Ishikawa (cell line): ENCODE data around the gene ACHE.

Source experiments
- CEBPB ChIP-seq: IDR thresholded peaks from 2 replicates; pipeline ENCODE4 v1.6.1; 2012
- CREB1 ChIP-seq: IDR thresholded peaks from 2 replicates; pipeline ENCODE4 v1.6.1; 2012; ENCODE audit warnings: low read depth
- EGR1 ChIP-seq: IDR thresholded peaks from 2 replicates; pipeline ENCODE4 v1.6.1; 2012
- EP300 ChIP-seq: IDR thresholded peaks from 2 replicates; pipeline ENCODE4 v1.6.1; 2012; ENCODE audit warnings: borderline replicate concordance
- FOXM1 ChIP-seq: IDR thresholded peaks from 2 replicates; pipeline ENCODE4 v1.6.1; 2012; ENCODE audit warnings: low read depth, borderline replicate concordance
- NFIC ChIP-seq: IDR thresholded peaks from 2 replicates; pipeline ENCODE4 v1.6.1; 2012
- RAD21 ChIP-seq: IDR thresholded peaks from 2 replicates; pipeline ENCODE4 v1.6.1; 2012; ENCODE audit warnings: low read depth
- TAF1 ChIP-seq: IDR thresholded peaks from 2 replicates; pipeline ENCODE4 v1.6.1; 2012; ENCODE audit warnings: low read depth, mild to moderate bottlenecking
- TCF12 ChIP-seq: IDR thresholded peaks from 2 replicates; pipeline ENCODE4 v1.6.1; 2012; ENCODE audit warnings: low read depth
- TEAD4 ChIP-seq: IDR thresholded peaks from 2 replicates; pipeline ENCODE4 v1.6.1; 2012
- USF1 ChIP-seq: IDR thresholded peaks from 2 replicates; pipeline ENCODE4 v1.6.1; 2012
- YY1 ChIP-seq: IDR thresholded peaks from 2 replicates; pipeline ENCODE4 v1.6.1; 2012; ENCODE audit warnings: low read depth
- ZBTB7A ChIP-seq: IDR thresholded peaks from 2 replicates; pipeline ENCODE4 v1.6.1; 2012; ENCODE audit warnings: low read depth
- TF ChIP-seq, protein P1 (sequence below): IDR thresholded peaks from 2 replicates; pipeline ENCODE4 v1.6.1; 2012; ENCODE audit warnings: low read depth, mild to moderate bottlenecking
- TF ChIP-seq, protein P2 (sequence below): IDR thresholded peaks from 2 replicates; pipeline ENCODE4 v1.6.1; 2012

Gene ACHE

DNA sequence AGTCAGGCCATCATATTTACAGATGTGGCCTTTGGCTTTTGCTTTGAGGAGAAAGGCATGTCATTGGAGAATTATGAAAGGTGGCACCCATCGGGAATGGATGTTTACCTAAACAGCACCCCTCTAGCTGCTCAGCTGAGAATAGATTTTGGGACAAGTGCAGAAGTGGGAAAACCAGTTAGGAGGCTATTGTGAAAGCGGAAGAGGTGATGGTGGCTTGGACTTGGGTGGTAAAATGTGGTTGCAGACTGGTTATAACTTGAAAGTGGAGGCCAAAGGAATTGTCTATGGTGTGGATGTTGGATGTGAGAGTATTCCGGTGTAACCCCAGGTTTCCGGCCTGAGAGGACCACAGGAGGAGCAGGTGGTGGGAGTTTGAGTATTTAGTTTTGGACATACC, 48.3 kb downstream of the ACHE start:
- TF ChIP-seq CEBPB (no peak), ZBTB7A (no peak), NFIC (no peak), FOXM1 (no peak), EGR1 (no peak), RAD21 (no peak)
- TF ChIP-seq, protein P1, sequence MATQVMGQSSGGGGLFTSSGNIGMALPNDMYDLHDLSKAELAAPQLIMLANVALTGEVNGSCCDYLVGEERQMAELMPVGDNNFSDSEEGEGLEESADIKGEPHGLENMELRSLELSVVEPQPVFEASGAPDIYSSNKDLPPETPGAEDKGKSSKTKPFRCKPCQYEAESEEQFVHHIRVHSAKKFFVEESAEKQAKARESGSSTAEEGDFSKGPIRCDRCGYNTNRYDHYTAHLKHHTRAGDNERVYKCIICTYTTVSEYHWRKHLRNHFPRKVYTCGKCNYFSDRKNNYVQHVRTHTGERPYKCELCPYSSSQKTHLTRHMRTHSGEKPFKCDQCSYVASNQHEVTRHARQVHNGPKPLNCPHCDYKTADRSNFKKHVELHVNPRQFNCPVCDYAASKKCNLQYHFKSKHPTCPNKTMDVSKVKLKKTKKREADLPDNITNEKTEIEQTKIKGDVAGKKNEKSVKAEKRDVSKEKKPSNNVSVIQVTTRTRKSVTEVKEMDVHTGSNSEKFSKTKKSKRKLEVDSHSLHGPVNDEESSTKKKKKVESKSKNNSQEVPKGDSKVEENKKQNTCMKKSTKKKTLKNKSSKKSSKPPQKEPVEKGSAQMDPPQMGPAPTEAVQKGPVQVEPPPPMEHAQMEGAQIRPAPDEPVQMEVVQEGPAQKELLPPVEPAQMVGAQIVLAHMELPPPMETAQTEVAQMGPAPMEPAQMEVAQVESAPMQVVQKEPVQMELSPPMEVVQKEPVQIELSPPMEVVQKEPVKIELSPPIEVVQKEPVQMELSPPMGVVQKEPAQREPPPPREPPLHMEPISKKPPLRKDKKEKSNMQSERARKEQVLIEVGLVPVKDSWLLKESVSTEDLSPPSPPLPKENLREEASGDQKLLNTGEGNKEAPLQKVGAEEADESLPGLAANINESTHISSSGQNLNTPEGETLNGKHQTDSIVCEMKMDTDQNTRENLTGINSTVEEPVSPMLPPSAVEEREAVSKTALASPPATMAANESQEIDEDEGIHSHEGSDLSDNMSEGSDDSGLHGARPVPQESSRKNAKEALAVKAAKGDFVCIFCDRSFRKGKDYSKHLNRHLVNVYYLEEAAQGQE = no peak
- TF ChIP-seq, protein P2, sequence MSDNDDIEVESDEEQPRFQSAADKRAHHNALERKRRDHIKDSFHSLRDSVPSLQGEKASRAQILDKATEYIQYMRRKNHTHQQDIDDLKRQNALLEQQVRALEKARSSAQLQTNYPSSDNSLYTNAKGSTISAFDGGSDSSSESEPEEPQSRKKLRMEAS = no peak

GRCh38 chr7:100840470-100841100, 55.1 kb downstream of the ACHE start:
- no peak for TF ChIP-seq TAF1
- TF ChIP-seq, protein P2 = no peak
- TF ChIP-seq CEBPB = no peak
- TF ChIP-seq TEAD4 = no peak
- TF ChIP-seq EP300 = no peak
- TF ChIP-seq USF1 = no peak
- no peak for TF ChIP-seq FOXM1
- TF ChIP-seq YY1 = no peak
- no peak for TF ChIP-seq NFIC
- TF ChIP-seq RAD21 = no peak
- no peak for TF ChIP-seq CREB1
- no peak for TF ChIP-seq TCF12
- TF ChIP-seq ZBTB7A = no peak
- TF ChIP-seq, protein P1 = no peak
- TF ChIP-seq EGR1 = no peak
